Thoracic aorta (tissue), 2 donors: ENCODE measurements around the gene RUVBL2. TPM values are rescaled to one million over a fixed set of nuclear protein-coding genes. Genes with fewer than 3 reads are reported as not detected.
A peak's percentile ranks its signal among the peaks of the same experiment; 100 is the strongest.

Experiments used
- ATAC-seq: fragments of 150-250 bp; one replicate; pipeline ENCODE4 v1.8.0; 2017; ENCODE audit warnings: low read depth; ENCODE audit not compliant: insufficient number of reproducible peaks, low FRiP score
- DNase-seq: peaks from one replicate; pipeline ENCODE4 v3.0.0-alpha.2; 2020; ENCODE audit warnings: low spot score
- H3K27ac ChIP-seq, 2 donors: fragments of 200-600 bp; sonication (generic); 1 replicate in 1 of 2; 2 replicates in 1 of 2; pipeline ENCODE4 v1.5.1; 2016; ENCODE audit warnings: mild to moderate bottlenecking in 2 of 2, moderate library complexity in 2 of 2
- H3K27me3 ChIP-seq: fragments of 200-600 bp; sonication (generic); replicated peaks from 2 replicates; pipeline ENCODE4 v1.6.0; 2016; ENCODE audit warnings: mild to moderate bottlenecking; ENCODE audit not compliant: insufficient read depth
- H3K36me3 ChIP-seq: fragments of 200-600 bp; sonication (generic); one replicate; pipeline ENCODE4 v1.5.1; 2016
- H3K4me1 ChIP-seq, 2 donors: fragments of 200-600 bp; sonication (generic); 1 replicate in 1 of 2; 2 replicates in 1 of 2; pipeline versions ENCODE4 v1.5.1 to v1.6.0; 2016; ENCODE audit warnings: low read depth in 2 of 2, mild to moderate bottlenecking in 1 of 2; ENCODE audit not compliant: control insufficient read depth in 1 of 2
- H3K4me3 ChIP-seq: fragments of 200-600 bp; sonication (generic); 2 replicates; pipeline ENCODE4 v1.5.1; 2016; ENCODE audit warnings: mild to moderate bottlenecking
- H3K9me3 ChIP-seq: fragments of 200-600 bp; sonication (generic); 2 replicates; pipeline ENCODE4 v1.5.1; 2016
- CTCF ChIP-seq: fragments of 200-600 bp; sonication (generic); IDR thresholded peaks from one replicate; pipeline ENCODE4 v1.5.1; 2019; ENCODE audit warnings: antibody characterized with exemption
- total RNA-seq, 2 donors: library from RNA; depleted of rRNA; stranded (reverse); fragments of >200 nt; gene quantifications; one replicate each; pipeline versions ENCODE4 v1.1.0 to v1.2.3, GENCODE V29; 2016

Gene RUVBL2
- total RNA-seq, 2 donors from 2014 or later, result 51.6 to 52.3 TPM

- DNase-seq (no peak), ATAC-seq (no peak)
- no peaks in the 10 kb centered on the region for H3K27me3 ChIP-seq
- H3K27ac ChIP-seq, result peak overlapping the region in 1 of 2 donors; percentile 100
- TF ChIP-seq CTCF, result no peak
- peak overlapping the region; percentile 100 for H3K4me3 ChIP-seq
- H3K36me3 ChIP-seq, result peaks cover 30% of the 10 kb centered on the region
- H3K9me3 ChIP-seq, result no peaks in the 10 kb centered on the region
- peaks cover 20 to 42% of the 10 kb centered on the region in 2 donors for H3K4me1 ChIP-seq
Measured at GRCh38 chr19:48991011-48991609, 2.6 kb upstream of the RUVBL2 start.

- Histone ChIP-seq H3K4me3 (peak overlapping the region; percentile 100), H3K27ac (peak overlapping the region; percentile 98 to 100), H3K36me3 (peaks cover 22% of the 10 kb centered on the region), H3K4me1 (peaks cover 20 to 42% of the 10 kb centered on the region in 2 donors), H3K9me3 (no peaks in the 10 kb centered on the region), H3K27me3 (no peaks in the 10 kb centered on the region)
- TF ChIP-seq CTCF, result no peak
- peak; percentile 68 for DNase-seq
- ATAC-seq, result peak; percentile 39
Measured at GRCh38 chr19:48991873-48992580, 1.7 kb upstream of the RUVBL2 start.

GRCh38 chr19:48992581-48993174 lies 1.0 kb upstream of the RUVBL2 start:
- no peak for TF ChIP-seq CTCF
- H3K9me3 ChIP-seq, result no peaks in the 10 kb centered on the region
- peaks cover 20 to 42% of the 10 kb centered on the region in 2 donors for H3K4me1 ChIP-seq
- H3K36me3 ChIP-seq, result peaks cover 18% of the 10 kb centered on the region
- H3K4me3 ChIP-seq, result peak overlapping the region; percentile 100
- no peaks in the 10 kb centered on the region for H3K27me3 ChIP-seq
- DNase-seq (no peak), ATAC-seq (no peak)
- H3K27ac ChIP-seq, result peak overlapping the region; percentile 98 to 100

- TF ChIP-seq CTCF, result no peak
Measured at GRCh38 chr19:48994035-48994386, 324 bp downstream of the RUVBL2 start.

DNA sequence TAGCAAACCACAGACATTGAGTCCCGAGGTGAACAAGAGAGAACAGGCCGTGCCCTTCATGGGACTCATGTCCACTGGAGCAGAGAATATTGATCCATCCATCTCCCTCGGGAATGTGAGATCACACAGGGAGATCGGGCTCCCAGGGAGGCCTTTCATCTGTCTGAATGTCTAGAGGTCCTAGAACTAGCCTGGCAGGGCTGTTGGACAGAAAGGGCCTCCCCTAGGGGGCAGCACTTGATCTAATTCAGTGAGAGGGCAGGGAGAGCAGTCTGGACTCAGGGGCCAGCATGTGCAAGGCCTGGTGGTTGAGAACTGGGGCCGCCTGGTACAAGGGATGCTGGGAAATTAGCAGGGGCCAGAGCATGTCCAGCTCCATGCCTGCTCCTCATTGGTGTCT lies 4.3 kb downstream of the RUVBL2 start:
- no peaks in the 10 kb centered on the region for H3K9me3 ChIP-seq
- DNase-seq, result no peak
- no peak for ATAC-seq
- no peak overlapping the region for H3K4me3 ChIP-seq
- H3K27me3 ChIP-seq, result no peaks in the 10 kb centered on the region
- no peak for TF ChIP-seq CTCF
- no peaks in the 10 kb centered on the region for H3K36me3 ChIP-seq
- no peak overlapping the region for H3K27ac ChIP-seq
- peaks cover 9 to 15% of the 10 kb centered on the region in 2 donors for H3K4me1 ChIP-seq

More at GRCh38 chr19:48994035-48994386, 324 bp downstream of the RUVBL2 start:
- peak overlapping the region; percentile 100 for H3K4me3 ChIP-seq
- H3K36me3 ChIP-seq, result peaks cover 5% of the 10 kb centered on the region
- peak overlapping the region; percentile 79 to 100 for H3K27ac ChIP-seq
- peaks cover 20 to 42% of the 10 kb centered on the region in 2 donors for H3K4me1 ChIP-seq
- H3K27me3 ChIP-seq, result no peaks in the 10 kb centered on the region
- DNase-seq, result no peak
- no peaks in the 10 kb centered on the region for H3K9me3 ChIP-seq
- ATAC-seq, result no peak
